GM23248 (cell line): Measurements from ENCODE around the gene TBL1X.

ENCODE experiments used
- EZH2 ChIP-seq: fragments of 200-600 bp; sonication (generic); IDR thresholded peaks from 2 replicates; pipeline ENCODE4 v1.6.1; 2018; ENCODE audit warnings: antibody characterized with exemption, mild to moderate bottlenecking; ENCODE audit not compliant: insufficient read depth, poor library complexity, severe bottlenecking
- EZH2phosphoT487 ChIP-seq: fragments of 200-600 bp; sonication (generic); IDR thresholded peaks from 2 replicates; pipeline ENCODE4 v1.6.1; 2018; ENCODE audit warnings: antibody characterized with exemption, moderate library complexity, mild to moderate bottlenecking, low read depth; ENCODE audit not compliant: insufficient read depth

GRCh38 chrX:9610771-9611392, 146.0 kb downstream of the TBL1X start:
- TF ChIP-seq EZH2 (no peak), EZH2phosphoT487 (no peak)
